GM18499 (cell line): ENCODE results near the gene CDKN2B.
"Not testable (repeated sequence)": the region's sequence is repeated elsewhere in the genome, so short reads cannot be mapped to it uniquely, and the experiment has no call there.

Source experiments
- ATAC-seq: cut with Tn5 transposase; IDR thresholded peaks from one replicate; pipeline ENCODE4 v1.9.1; 2021; ENCODE audit warnings: moderate number of reproducible peaks; ENCODE audit not compliant: insufficient read depth, unreplicated experiment

Gene CDKN2B

GRCh38 chr9:21970800-21971640 lies 38.1 kb downstream of the CDKN2B start:
- no peak for ATAC-seq

DNA sequence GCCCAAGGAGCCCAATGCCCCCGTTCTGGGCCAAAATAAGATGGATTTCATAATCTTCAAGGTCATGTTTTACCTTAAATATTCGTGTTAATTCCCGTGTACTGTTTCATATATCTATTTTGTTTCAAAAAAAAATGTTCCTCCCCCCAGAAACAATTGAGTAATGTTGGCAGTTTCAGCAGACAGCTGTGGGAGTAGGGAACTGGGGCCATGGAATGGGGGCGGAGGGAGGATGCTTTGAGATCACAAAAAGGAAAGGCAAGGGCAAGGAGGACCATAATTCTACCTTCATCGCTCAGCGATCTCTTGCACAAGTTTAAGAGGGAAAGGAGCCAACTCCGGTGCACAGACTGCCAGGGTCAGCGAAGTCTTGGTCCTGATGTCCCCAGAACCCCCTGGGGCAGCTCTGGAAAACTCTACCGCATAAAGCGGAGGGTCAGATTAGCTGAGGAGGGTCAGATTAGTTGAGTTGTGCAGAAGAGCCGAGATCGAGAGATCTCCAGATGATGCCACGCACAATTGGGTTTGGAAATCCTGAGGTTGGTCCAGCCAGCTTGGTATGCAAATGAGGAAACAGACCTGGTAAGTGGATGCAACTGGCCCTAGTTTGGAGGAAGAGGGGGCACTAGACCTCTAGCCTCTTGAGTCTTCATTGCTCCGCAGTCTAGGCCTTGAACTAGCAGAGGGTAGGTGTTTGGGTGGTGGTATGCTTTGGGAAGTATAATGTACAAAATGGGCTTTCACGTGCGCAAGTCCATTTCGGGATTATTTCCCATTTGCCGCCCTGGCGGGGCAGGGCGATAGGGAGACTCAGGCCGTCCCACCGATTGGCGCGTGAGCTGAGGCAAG lies 38.9 kb downstream of the CDKN2B start:
- no peak for ATAC-seq

DNA sequence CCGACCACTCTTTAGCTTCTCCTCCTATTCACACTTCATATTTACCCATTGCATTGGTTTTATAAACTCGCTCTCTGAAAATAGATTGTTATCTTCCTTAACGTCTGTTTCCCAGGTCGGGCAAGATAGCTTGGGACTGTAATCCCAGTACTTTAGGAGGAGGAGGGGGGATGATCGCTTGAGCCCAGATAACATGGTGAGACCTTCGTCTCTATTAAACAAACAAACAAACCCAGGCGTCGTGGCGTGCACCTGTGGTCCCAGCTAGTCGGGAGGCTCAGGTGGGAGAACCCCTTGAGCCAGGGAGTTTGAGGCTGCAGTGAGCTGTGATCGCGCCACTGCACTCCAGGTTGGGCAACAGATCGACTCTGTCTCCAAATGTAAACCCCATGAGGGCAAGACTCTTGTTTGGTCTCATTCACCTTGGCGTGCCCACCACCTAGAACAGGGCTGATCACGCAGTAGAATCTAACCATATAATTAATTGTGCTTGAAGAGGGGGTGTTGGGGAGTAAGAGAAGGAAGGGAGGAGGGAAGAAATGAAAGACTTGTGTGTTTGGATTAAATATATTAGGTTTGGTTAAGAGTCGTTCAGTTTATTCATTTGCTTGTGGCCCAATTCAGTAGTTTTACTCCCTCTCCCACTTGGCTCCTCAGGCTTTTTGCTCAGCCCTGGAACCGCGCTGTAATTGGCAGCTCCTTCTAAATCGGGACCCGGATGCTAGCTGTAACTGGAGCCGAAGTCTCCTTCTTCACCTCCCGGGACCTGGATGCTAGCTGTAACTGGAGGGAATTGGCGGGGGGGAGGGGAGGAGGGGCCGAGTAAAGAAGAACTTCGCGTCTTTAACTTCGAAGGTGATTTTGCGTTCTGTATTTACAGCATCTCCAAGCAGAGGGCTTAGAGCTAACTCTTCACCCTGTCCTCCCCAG lies 39.8 kb downstream of the CDKN2B start:
- ATAC-seq, result no peak

DNA sequence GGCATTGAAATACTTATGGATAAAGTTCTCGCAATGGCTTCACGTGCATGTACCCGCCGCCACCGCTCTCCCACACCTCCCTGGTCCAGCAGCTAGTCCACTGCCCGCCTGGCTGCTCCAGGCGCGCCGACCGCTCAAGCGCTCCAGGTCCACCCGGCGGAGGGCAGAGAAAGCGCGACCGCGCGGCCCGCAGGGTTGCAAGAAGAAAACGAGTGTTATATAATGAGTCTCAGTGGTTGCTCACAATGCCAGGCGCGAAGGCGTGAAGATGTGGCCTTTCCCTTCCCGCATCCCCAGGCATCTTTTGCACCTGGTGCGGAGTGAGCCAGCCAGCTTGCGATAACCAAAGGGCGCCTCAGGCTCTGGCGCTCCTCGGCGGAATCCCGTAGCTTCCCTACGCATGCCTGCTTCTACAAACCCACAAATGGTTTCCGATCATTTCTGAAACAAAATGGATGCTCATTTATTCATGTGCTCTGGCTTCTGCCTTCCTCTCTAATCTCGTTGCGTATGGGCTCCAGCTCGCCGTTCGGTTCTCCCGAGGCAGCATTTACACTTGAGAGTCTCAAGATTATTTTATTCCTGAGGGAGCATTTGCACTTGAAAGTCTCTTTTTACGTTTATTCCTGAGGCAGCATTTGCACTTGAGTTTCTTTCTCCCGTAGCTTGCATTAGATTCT lies 40.6 kb downstream of the CDKN2B start:
- ATAC-seq, result no peak

DNA sequence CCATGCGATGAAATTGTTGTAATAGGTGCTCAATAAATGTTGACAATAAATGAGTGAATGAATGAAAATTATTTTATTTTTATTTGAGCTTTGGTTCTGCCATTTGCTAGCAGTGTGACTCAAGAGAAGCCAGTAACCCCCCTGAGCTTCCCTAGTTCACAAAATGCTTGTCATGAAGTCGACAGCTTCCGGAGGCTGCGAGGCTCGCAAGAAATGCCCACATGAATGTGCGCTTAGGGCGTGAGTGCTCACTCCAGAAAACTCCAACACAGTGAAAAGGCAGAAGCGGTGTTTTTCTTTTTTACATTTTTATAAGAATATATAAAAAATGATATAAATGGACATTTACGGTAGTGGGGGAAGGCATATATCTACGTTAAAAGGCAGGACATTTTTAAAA lies 41.4 kb downstream of the CDKN2B start:
- no peak for ATAC-seq

GRCh38 chr9:21967169-21967568 lies 41.9 kb downstream of the CDKN2B start:
- no peak for ATAC-seq

DNA sequence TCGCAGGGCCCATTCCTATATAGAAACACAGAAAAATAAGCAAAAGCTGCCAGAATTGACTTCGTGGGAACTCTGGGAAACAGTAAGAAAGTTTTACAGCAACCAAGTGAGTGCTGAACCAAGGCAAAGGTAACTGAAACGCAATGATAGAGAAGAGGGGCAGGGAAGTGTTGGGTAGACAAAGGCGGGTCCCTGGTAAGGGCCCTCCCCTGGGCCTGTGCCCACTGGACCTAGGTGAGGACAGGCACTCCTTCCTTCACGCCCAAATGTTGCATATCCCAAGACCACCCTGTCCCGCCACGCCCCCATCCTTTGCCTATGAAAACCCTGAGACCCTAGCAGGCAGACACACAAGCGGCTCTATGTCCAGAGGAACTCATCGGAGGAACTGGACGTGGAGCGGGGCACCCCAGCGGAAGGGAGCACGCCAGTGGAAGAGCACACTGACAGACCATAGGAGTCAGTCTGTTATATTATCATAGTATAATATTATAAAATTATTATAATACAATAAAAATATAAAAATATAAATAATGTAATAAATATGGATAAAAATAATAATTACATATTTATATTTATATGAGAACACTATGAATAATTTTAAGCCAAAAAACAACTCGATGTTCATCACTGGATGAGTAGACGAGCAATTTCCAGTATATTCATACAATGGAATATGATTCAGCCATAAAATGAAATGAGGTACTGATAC lies 42.8 kb downstream of the CDKN2B start:
- ATAC-seq, result no peak

- ATAC-seq, result peak; percentile 50
Measured at GRCh38 chr9:21965401-21965951, 43.6 kb downstream of the CDKN2B start.

DNA sequence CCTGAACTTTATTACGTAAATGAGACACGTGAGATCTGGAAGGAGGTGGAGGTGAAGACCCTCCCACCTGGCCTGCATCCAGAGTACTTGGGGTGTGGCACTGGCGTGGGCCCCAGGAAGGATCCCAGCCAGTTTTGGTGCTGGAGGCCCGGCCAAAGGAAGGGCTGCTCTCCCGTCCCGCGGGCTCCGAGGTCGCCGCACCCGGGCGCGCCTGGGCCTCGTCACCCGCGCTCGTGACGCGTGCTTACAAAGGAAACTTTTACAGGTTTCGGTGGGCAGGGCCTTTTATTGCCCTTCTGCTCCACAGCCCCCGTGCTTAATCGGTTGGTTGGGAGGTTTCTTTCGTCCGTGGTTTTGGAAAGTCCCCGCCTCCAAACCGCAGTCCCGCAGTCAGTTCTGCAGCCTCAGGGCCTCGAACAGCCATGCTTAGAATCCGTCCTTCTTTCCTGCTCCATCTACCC lies 44.1 kb downstream of the CDKN2B start:
- no peak for ATAC-seq

GRCh38 chr9:21961569-21961968 lies 47.5 kb downstream of the CDKN2B start:
- ATAC-seq, result no peak

DNA sequence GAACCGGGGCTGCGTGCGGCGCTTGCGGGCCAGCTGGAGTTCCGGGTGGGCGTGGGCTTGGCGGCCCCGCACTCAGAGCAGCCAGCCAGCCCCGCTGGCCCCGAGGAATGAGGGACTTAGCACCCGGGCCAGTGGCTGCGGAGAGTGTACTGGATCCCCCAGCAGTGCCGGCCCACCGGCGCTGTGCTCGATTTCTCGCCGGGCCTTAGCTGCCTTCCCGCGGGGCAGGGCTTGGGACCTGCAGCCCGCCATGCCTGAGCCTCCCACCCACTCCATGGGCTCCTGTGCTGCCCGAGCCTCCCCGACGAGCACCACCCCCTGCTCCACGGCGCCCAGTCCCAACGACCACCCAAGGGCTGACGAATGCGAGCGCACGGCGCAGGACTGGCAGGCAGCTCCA lies 49.8 kb downstream of the CDKN2B start:
- ATAC-seq, result not testable (repeated sequence)

- no peak for ATAC-seq
Measured at GRCh38 chr9:21958833-21959232, 50.3 kb downstream of the CDKN2B start.
